Fibroblast of mammary gland (primary cell): ENCODE data around the gene TFPI.

Experiments used
- DNase-seq: peaks from one replicate; pipeline ENCODE4 v3.0.0-alpha.2; 2010; ENCODE audit warnings: low read depth
- H3K4me3 ChIP-seq: 2 replicates; pipeline ENCODE4 v1.5.1; 2011; ENCODE audit warnings: low read depth, mild to moderate bottlenecking, low read length, moderate library complexity; ENCODE audit not compliant: control insufficient read depth
- CTCF ChIP-seq: conservative IDR thresholded peaks from 2 replicates; pipeline ENCODE4 v1.5.1; 2011; ENCODE audit warnings: low read depth, low read length, inconsistent platforms; ENCODE audit not compliant: control insufficient read depth, insufficient read depth

Gene TFPI

DNA sequence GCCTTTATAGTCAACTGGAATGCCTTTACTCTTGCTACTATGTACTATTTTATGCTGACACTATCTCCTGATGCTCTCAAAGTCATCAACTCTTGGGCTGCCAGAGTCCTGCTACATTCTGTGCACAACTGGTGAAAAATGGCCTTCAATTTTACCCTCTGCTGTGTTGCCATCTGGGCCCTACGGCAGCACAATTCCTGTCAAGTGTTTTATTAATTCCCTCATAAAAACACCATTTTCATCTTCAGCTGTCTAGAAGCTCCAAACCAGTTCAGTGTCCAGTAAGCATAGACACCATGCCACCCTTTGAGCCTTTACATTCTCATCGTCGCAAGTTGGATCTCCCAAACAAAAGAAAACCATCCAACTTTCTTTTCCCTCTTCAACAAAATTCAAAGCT is 132.7 kb downstream of the TFPI start:
- H3K4me3 ChIP-seq, result no peak overlapping the region
- no peak for TF ChIP-seq CTCF
- no peak for DNase-seq

DNA sequence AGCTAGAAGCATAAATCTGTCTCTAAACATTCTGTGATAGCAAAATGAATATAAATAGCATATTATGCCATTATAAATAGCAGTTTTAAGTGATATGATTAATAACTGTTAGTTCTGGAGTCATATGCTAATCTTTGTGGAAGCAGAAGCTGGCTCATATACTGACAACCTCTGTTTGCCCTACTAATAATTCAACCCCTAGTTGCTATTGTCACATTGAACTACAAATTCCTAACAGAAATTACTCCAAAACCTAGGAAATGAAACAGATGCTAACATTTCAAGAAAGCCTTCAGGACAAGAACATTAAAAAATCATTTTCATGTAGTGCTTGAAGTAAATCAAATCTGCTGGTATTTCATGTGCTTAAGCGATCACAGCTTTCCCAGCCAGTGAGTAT is 134.4 kb downstream of the TFPI start:
- no peak for DNase-seq
- TF ChIP-seq CTCF, result no peak
- no peak overlapping the region for H3K4me3 ChIP-seq

GRCh38 chr2:187415449-187415848 is 138.8 kb downstream of the TFPI start:
- no peak for DNase-seq
- H3K4me3 ChIP-seq, result no peak overlapping the region
- TF ChIP-seq CTCF, result no peak
